Spleen (tissue), 11 donors: ENCODE data around the gene UVSSA. TPM values are rescaled to one million over a fixed set of nuclear protein-coding genes. Genes with fewer than 3 reads are reported as not detected.

ENCODE experiments used
- DNase-seq: peaks from one replicate; pipeline ENCODE4 v3.0.0-alpha.2; 2020
- H3K27ac ChIP-seq, 8 donors: fragments of 200-600 bp; sonication (generic) in 7 of 8; 1 replicate in 4 of 8; 2 replicates in 4 of 8; pipeline versions ENCODE4 v1.5.0 to v1.8.0; 2016 to 2021; ENCODE audit warnings: inconsistent platforms in 4 of 8, mild to moderate bottlenecking in 4 of 8, moderate library complexity in 1 of 8
- H3K27me3 ChIP-seq, 7 donors: fragments of 200-600 bp; sonication (generic) in 6 of 7; replicated peaks in 1 of 7; 1 replicate in 4 of 7; 2 replicates in 3 of 7; pipeline versions ENCODE4 v1.5.0 to v1.8.0; 2016 to 2021; ENCODE audit warnings: inconsistent platforms in 3 of 7, mild to moderate bottlenecking in 1 of 7
- H3K36me3 ChIP-seq, 6 donors: fragments of 200-600 bp; sonication (generic) in 5 of 6; 1 replicate in 4 of 6; 2 replicates in 2 of 6; pipeline versions ENCODE4 v1.5.0 to v1.8.0; 2016 to 2021; ENCODE audit warnings: inconsistent platforms in 2 of 6
- H3K4me1 ChIP-seq, 6 donors: fragments of 200-600 bp; sonication (generic) in 5 of 6; 1 replicate in 3 of 6; 2 replicates in 3 of 6; pipeline versions ENCODE4 v1.5.0 to v1.8.0; 2016 to 2021; ENCODE audit warnings: inconsistent platforms in 3 of 6
- H3K4me3 ChIP-seq, 8 donors: fragments of 200-600 bp; sonication (generic) in 7 of 8; 1 replicate in 4 of 8; 2 replicates in 4 of 8; pipeline versions ENCODE4 v1.5.0 to v1.8.0; 2016 to 2021; ENCODE audit warnings: inconsistent platforms in 4 of 8, mild to moderate bottlenecking in 4 of 8, moderate library complexity in 2 of 8
- H3K9me3 ChIP-seq, 8 donors: fragments of 200-600 bp; sonication (generic) in 7 of 8; 1 replicate in 4 of 8; 2 replicates in 4 of 8; pipeline versions ENCODE4 v1.5.0 to v1.8.0; 2016 to 2021; ENCODE audit warnings: inconsistent platforms in 4 of 8
- CTCF ChIP-seq, 11 experiments: fragments of 200-600 bp in 7 of 11; fragments of 450-650 bp in 4 of 11; sonication (generic) in 4 of 11; IDR thresholded peaks in 8 of 11; conservative IDR thresholded peaks in 3 of 11; 1 replicate in 7 of 11; 2 replicates in 4 of 11; pipeline versions ENCODE4 v1.4.0 to v1.8.0; 2016 to 2021; ENCODE audit warnings: antibody characterized with exemption in 11 of 11, inconsistent platforms in 4 of 11, mild to moderate bottlenecking in 1 of 11
- POLR2A ChIP-seq, 3 donors: fragments of 450-650 bp; IDR thresholded peaks; one replicate each; pipeline ENCODE4 v1.5.1; 2017; ENCODE audit warnings: antibody characterized with exemption in 3 of 3, mild to moderate bottlenecking in 1 of 3
- POLR2AphosphoS5 ChIP-seq, 3 donors: sonication (generic); formaldehyde crosslinking; IDR thresholded peaks; one replicate each; pipeline ENCODE4 v1.5.1; 2017; ENCODE audit warnings: antibody characterized with exemption in 3 of 3
- WGBS, 5 donors: extraction: QIAGEN DNeasy Blood & Tissue Kit in 3 of 5; methylation state at CpG; one replicate each; pipeline versions ENCODE4 v1.1.5 to v1.1.7; 2013 to 2018; 5-methylcytosine and 5-hydroxymethylcytosine counted together
- intact Hi-C: fragments of 100-400 bp; cut with DNase I; formaldehyde crosslinking; loops from one replicate; pipeline ENCODE4 v1.15.0; 2023; ENCODE audit warnings: low total_unique reads
- polyA plus RNA-seq, 3 donors: library from polyadenylated mRNA; stranded (reverse); fragments of 200-250 nt; gene quantifications; one replicate each; pipeline ENCODE4 v1.2.1, GENCODE V29; 2013
- total RNA-seq, 7 donors: library from RNA; depleted of rRNA in 3 of 7; stranded (reverse); fragments of >200 nt in 3 of 7; fragmentation: NEBNext Ultra II Directional in 4 of 7; extraction: Animal tissue kit (Norgen Biotek cat#: 25700) in 4 of 7; gene quantifications; one replicate each; pipeline versions ENCODE4 v1.1.0 to v1.2.1, GENCODE V29; 2016 to 2021
- donor health status: healthy with polysubstance abuse.
- donor health status: DM: no; HTN: no; CAD: no; lungs with moderate emphysema.
- donor health status: DM: no; HTN: no; CAD: no.
- donor health status: Bipolar disorder and iron deficiency.
- donor health status: healthy.
- donor health status: DM: no; HTN: no; CAD: no.
- donor health status: DM: yes; HTN: yes; CAD: no.

The UVSSA gene
- total and polyA plus RNA-seq, 10 donors = 3.0 to 54.0 (median 26.8) TPM

- Histone ChIP-seq H3K9me3 (no peaks in the 10 kb centered on the region), H3K27me3 (no peaks in the 10 kb centered on the region), H3K4me3 (no peak overlapping the region), H3K36me3 (peaks cover 0 to 60% (median 53%) of the 10 kb centered on the region in 6 donors), H3K4me1 (peaks cover 0 to 10% (median 3%) of the 10 kb centered on the region in 6 donors), H3K27ac (no peak overlapping the region)
- intact Hi-C loops = loop anchor here (10.0 kb wide), 1 partner anchor 45 kb away; no protein-coding TSS in a partner anchor
- peak; percentile 70 for DNase-seq
- TF ChIP-seq POLR2AphosphoS5 (IDR thresholded peaks at IDR 0.05) (peak in 1 of 3 donors; percentile 41), CTCF (IDR thresholded peaks at IDR 0.05 in 8 of 11, conservative IDR thresholded peaks at IDR 0.05 in 3 of 11) (no peak), POLR2A (IDR thresholded peaks at IDR 0.05) (no peak)
- WGBS, 5 donors = 91 to 97% (median 94%) methylated on average over 20 to 29 of the region's 29 CpGs
Measured at GRCh38 chr4:1340181-1340747, 6.7 kb upstream of the UVSSA start.

GRCh38 chr4:1340861-1341260 is 6.1 kb upstream of the UVSSA start:
- intact Hi-C loops = loop anchor here (10.0 kb wide), 1 partner anchor 46 kb away; no protein-coding TSS in a partner anchor
- peak; percentile 75 for DNase-seq
- Histone ChIP-seq H3K9me3 (no peaks in the 10 kb centered on the region), H3K4me1 (peaks cover 5 to 16% (median 9%) of the 10 kb centered on the region in 6 donors), H3K36me3 (peaks cover 0 to 60% (median 53%) of the 10 kb centered on the region in 6 donors), H3K4me3 (no peak overlapping the region), H3K27me3 (no peaks in the 10 kb centered on the region), H3K27ac (no peak overlapping the region)
- WGBS, 5 donors = 97% methylated on average over 18 to 20 of the region's 20 CpGs
- TF ChIP-seq POLR2AphosphoS5 (IDR thresholded peaks at IDR 0.05) = peak in 1 of 3 donors; percentile 53
- TF ChIP-seq POLR2A (IDR thresholded peaks at IDR 0.05) = no peak

GRCh38 chr4:1342003-1342402 is 5.0 kb upstream of the UVSSA start:
- DNase-seq = no peak
- TF ChIP-seq POLR2AphosphoS5 (IDR thresholded peaks at IDR 0.05) (no peak), POLR2A (IDR thresholded peaks at IDR 0.05) (no peak), CTCF (IDR thresholded peaks at IDR 0.05 in 8 of 11, conservative IDR thresholded peaks at IDR 0.05 in 3 of 11) (no peak)
- Histone ChIP-seq H3K4me1 (peaks cover 5 to 19% (median 11%) of the 10 kb centered on the region in 6 donors), H3K27me3 (no peaks in the 10 kb centered on the region), H3K27ac (no peak overlapping the region), H3K9me3 (no peaks in the 10 kb centered on the region), H3K36me3 (peaks cover 0 to 48% (median 45%) of the 10 kb centered on the region in 6 donors), H3K4me3 (no peak overlapping the region)
- 92 to 100% (median 97%) methylated on average over 1 of the region's 1 CpG for WGBS, 5 donors
- intact Hi-C loops = loop anchor here (10.0 kb wide), 1 partner anchor 47 kb away; no protein-coding TSS in a partner anchor

- Histone ChIP-seq H3K4me3 (no peak overlapping the region), H3K9me3 (no peaks in the 10 kb centered on the region), H3K4me1 (peaks cover 14 to 43% (median 28%) of the 10 kb centered on the region in 6 donors), H3K27ac (no peak overlapping the region), H3K36me3 (peaks cover 0 to 27% (median 20%) of the 10 kb centered on the region in 6 donors), H3K27me3 (no peaks in the 10 kb centered on the region)
- peak; percentile 71 for DNase-seq
- intact Hi-C loops = loop anchor here (10.0 kb wide), 1 partner anchor 50 kb away; no protein-coding TSS in a partner anchor
- 77 to 92% (median 88%) methylated on average over 12 of the region's 12 CpGs for WGBS, 5 donors
- TF ChIP-seq POLR2A (IDR thresholded peaks at IDR 0.05) (no peak), POLR2AphosphoS5 (IDR thresholded peaks at IDR 0.05) (no peak), CTCF (IDR thresholded peaks at IDR 0.05 in 8 of 11, conservative IDR thresholded peaks at IDR 0.05 in 3 of 11) (no peak)
Measured at GRCh38 chr4:1344696-1345095, 2.3 kb upstream of the UVSSA start.
